Cardiac muscle cell (in vitro differentiated cells and primary cell): ENCODE results near the gene KRTAP19-4. TPM values are rescaled to one million over a fixed set of nuclear protein-coding genes. Genes with fewer than 3 reads are reported as not detected.
A peak's percentile ranks its signal among the peaks of the same experiment; 100 is the strongest.
"Not testable (repeated sequence)": the region's sequence is repeated elsewhere in the genome, so short reads cannot be mapped to it uniquely, and the experiment has no call there.

ENCODE experiments used
- DNase-seq, 2 donors: peaks; one replicate each; pipeline versions ENCODE4 v3.0.0 to v3.0.0-alpha.2; 2010 to 2017; ENCODE audit warnings: low read depth in 1 of 2, low spot score in 1 of 2
- H3K27ac ChIP-seq: fragments of 200-600 bp; sonication (generic); 2 replicates; pipeline ENCODE4 v1.5.1; 2016
- H3K27me3 ChIP-seq: fragments of 200-600 bp; sonication (generic); 2 replicates; pipeline ENCODE4 v1.6.0; 2016; ENCODE audit warnings: control low read depth
- H3K36me3 ChIP-seq: fragments of 200-600 bp; sonication (generic); 2 replicates; pipeline ENCODE4 v1.5.1; 2016; ENCODE audit warnings: control low read depth
- H3K4me1 ChIP-seq: fragments of 200-600 bp; sonication (generic); 2 replicates; pipeline ENCODE4 v1.8.1; 2017; ENCODE audit warnings: low read depth, mild to moderate bottlenecking, mixed run types
- H3K4me3 ChIP-seq: fragments of 200-600 bp; sonication (generic); 2 replicates; pipeline ENCODE4 v1.5.1; 2016; ENCODE audit warnings: mild to moderate bottlenecking
- H3K9me3 ChIP-seq: fragments of 200-600 bp; sonication (generic); 2 replicates; pipeline ENCODE4 v1.5.1; 2017; ENCODE audit warnings: low read depth, mild to moderate bottlenecking, control low read depth
- CTCF ChIP-seq: IDR thresholded peaks from 2 replicates; pipeline ENCODE4 v1.5.1; 2012; ENCODE audit warnings: low read depth, mild to moderate bottlenecking, low read length
- polyA plus RNA-seq: library from polyadenylated mRNA; unstranded; fragments of >200 nt; fragmentation: Nextera tagmentation; extraction: Ambion mirVana; gene quantifications from 2 replicates; pipeline ENCODE4 v1.2.1, GENCODE V29; 2016
- total RNA-seq: library from RNA; depleted of rRNA; stranded (reverse); fragments of >200 nt; gene quantifications from 2 replicates; pipeline ENCODE4 v1.2.3, GENCODE V29; 2016

KRTAP19-4 gene, protein sequence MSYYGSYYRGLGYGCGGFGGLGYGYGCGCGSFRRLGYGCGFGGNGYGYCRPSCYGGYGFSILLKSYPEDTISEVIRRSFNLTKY
- total RNA-seq (not detected in 2 replicates), polyA plus RNA-seq (not detected in 2 replicates)

GRCh38 chr21:30497065-30497464 lies at the start of gene KRTAP19-4:
TSS of gene KRTAP19-4 (minus strand) at chr21:30497165. CDS start at chr21:30497110, 55 bp downstream.
- no peak within 1 kb of the TSS for H3K27ac ChIP-seq
- H3K9me3 ChIP-seq, result no peaks in the 10 kb centered on the region
- no peak for DNase-seq
- no peak within 1 kb of the TSS for H3K4me3 ChIP-seq
- no peaks in the 10 kb centered on the region for H3K36me3 ChIP-seq
- no peaks in the 10 kb centered on the region for H3K27me3 ChIP-seq
- no peak for TF ChIP-seq CTCF
- H3K4me1 ChIP-seq, result no peaks in the 10 kb centered on the region

- no peak for TF ChIP-seq CTCF
- Histone ChIP-seq H3K36me3 (no peaks in the 10 kb centered on the region), H3K4me1 (no peaks in the 10 kb centered on the region), H3K4me3 (no peak within 1 kb of the TSS), H3K27ac (no peak within 1 kb of the TSS), H3K9me3 (no peaks in the 10 kb centered on the region), H3K27me3 (no peaks in the 10 kb centered on the region)
- no peak for DNase-seq
Measured at GRCh38 chr21:30541764-30542163, 44.8 kb upstream of the KRTAP19-4 start, which contains the start of gene KRTAP19-6. TSS of gene KRTAP19-6 (minus strand) at chr21:30541864. CDS start at chr21:30541833, 31 bp downstream.

GRCh38 chr21:30518876-30519275 lies 21.9 kb upstream of the KRTAP19-4 start:
- H3K27ac ChIP-seq, result no peak overlapping the region
- H3K4me1 ChIP-seq, result no peaks in the 10 kb centered on the region
- no peaks in the 10 kb centered on the region for H3K36me3 ChIP-seq
- no peaks in the 10 kb centered on the region for H3K27me3 ChIP-seq
- H3K9me3 ChIP-seq, result no peaks in the 10 kb centered on the region
- TF ChIP-seq CTCF, result no peak
- no peak for DNase-seq
- H3K4me3 ChIP-seq, result no peak overlapping the region

- H3K27me3 ChIP-seq, result no peaks in the 10 kb centered on the region
- no peak overlapping the region for H3K4me3 ChIP-seq
- DNase-seq, result no peak
- H3K27ac ChIP-seq, result no peak overlapping the region
- H3K4me1 ChIP-seq, result no peaks in the 10 kb centered on the region
- H3K9me3 ChIP-seq, result no peaks in the 10 kb centered on the region
- no peak for TF ChIP-seq CTCF
- H3K36me3 ChIP-seq, result no peaks in the 10 kb centered on the region
Measured at GRCh38 chr21:30515681-30516080, 18.7 kb upstream of the KRTAP19-4 start.

DNA sequence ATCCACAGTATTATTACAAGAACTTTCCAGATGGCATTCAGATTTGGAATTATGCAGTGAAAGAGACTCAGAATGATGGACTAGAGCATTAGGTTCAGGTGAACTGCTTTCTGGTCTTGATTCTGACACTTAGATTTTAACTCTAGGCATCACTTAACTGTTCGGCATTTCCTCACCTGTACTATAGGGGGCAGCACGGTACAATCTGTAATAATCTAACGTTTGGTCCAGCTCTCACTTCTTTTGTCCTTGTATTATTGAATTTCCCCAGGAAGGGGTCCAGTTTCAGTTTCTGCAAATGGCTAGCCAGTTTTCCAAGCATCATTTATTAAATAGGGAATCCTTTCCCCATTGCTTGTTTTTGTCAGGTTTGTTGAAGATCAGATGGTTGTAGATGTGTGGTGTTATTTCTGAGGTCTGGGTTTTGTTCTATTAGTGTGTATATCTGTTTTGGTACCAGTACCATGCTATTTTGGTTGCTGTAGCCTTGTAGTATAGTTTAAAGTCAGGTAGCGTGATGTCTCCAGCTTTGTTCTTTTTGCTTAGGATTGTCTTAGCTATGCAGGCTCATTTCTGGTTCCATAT lies 8.7 kb upstream of the KRTAP19-4 start:
- H3K4me3 ChIP-seq, H3K27me3 ChIP-seq, H3K4me1 ChIP-seq, H3K27ac ChIP-seq, H3K9me3 ChIP-seq, H3K36me3 ChIP-seq: not testable (repeated sequence)
- peak in 1 of 2 donors; percentile 14 for DNase-seq

DNA sequence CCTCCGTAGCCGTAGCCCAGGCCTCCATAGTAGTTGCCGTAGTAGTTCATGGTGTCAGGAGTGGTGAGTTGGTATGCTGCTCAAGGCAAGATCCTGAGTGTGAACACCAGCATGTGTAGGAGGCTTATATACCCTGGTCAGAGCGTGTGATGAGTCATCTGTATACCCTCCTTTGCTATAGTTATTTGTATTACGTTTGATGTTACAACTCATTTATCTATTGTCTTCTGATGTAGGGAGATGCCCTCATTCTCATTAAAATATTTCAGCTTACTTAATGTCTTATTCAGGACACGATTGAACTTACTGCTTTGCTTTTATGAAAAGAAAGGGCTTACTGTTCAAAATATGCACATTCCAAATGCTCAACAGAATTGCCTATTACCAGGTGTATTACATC lies 5.1 kb upstream of the KRTAP19-4 start, which contains the start of gene KRTAP19-5:
KRTAP19-5 (minus strand) TSS at position 101 of the 400 bp plus-strand sequence; CDS start at position 50, 51 bp downstream.
- no peaks in the 10 kb centered on the region for H3K36me3 ChIP-seq
- DNase-seq, result no peak
- no peaks in the 10 kb centered on the region for H3K9me3 ChIP-seq
- H3K4me1 ChIP-seq, result no peaks in the 10 kb centered on the region
- H3K4me3 ChIP-seq, result no peak within 1 kb of the TSS
- no peak within 1 kb of the TSS for H3K27ac ChIP-seq
- no peak for TF ChIP-seq CTCF
- H3K27me3 ChIP-seq, result no peaks in the 10 kb centered on the region
